Renal cortical epithelial cell (primary cell): Measurements from ENCODE around the gene RIMKLA. TPM values are rescaled to one million over a fixed set of nuclear protein-coding genes. Genes with fewer than 3 reads are reported as not detected.

ENCODE experiments used
- DNase-seq: peaks from one replicate; pipeline ENCODE4 v3.0.0-alpha.2; 2011; ENCODE audit warnings: low read depth
- total RNA-seq: library from RNA; depleted of rRNA; stranded (reverse); fragments of >200 nt; gene quantifications from 2 replicates; pipeline ENCODE4 v1.2.3, GENCODE V29; 2014

The RIMKLA gene
- total RNA-seq, 1 donor from 2014 or later = 1.0 TPM

DNA sequence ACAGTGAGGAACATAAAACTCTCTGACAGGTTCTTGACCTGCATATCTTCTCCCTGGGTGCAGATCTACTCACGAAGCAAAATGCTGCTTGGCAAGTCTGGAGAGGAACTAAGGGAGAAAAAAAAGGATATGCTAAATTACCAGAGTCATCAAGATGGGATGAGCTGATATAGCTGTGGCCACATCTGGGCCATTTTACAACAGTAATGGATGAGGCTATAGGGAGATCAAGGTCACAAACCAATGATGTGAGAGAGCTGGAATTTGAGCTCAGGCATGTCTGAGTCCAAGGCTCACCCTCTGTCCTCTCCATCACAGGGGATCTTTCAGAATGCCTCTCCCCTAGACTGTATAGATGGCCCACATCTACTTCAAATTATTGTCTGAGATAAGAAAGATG lies 49.0 kb downstream of the RIMKLA start:
- no peak for DNase-seq

DNA sequence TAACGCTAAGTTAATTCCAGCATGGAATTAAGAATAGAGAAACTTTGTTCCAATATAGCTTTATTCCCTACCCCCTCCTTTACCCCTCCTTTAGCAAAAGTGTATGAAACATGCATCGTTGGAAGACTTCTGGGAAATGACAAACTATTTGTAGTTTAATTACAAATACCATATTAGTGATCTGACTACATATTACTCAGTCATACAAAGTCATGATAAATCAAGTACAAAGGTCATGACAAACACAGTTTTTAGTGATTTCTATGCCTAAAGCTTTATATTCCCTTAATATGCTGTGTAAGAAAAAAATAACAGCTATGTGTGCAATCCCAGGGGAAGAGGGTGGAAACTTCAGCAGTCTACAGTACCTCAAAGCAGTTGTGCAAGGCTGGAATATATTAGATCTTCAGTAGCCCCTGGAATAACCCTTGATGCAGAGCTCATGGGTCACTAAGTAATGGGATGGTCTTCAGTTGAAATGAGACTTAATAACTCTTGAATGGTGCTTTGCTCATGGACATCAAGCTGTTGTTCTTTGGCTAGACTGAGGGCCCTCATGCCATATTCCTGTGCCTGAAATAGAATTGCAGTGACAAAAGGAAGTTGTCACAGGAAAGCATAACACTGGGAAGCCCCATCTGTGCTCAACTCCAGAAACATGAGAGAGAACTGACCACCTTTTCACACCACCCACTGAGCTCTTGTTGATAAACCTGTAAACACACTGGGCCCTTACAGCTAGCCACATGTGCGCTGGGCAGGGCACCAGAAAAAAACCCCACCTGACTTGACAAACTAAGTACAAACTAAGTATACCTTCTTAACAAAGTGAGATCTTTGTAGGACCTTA lies 49.9 kb downstream of the RIMKLA start:
- DNase-seq = no peak

DNA sequence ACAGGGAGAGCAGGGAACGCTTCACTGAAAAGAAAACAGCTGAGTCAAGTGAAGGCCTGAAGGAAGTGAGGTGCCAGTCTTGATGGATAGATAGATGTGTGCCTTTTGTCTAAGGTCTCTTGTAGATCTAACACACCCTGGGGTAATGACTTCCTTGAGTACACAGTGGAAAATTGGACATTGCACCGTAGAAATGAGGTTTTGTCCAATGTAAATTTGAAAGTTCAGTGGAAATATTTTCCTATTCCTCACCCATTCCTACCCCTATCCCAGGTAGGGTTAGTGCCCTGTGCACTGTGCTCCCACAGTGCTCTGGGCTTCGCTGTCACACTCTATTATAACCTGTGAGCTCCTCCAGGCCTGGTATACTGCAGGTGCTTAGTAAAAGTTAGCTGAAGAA lies 50.9 kb downstream of the RIMKLA start:
- no peak for DNase-seq

DNA sequence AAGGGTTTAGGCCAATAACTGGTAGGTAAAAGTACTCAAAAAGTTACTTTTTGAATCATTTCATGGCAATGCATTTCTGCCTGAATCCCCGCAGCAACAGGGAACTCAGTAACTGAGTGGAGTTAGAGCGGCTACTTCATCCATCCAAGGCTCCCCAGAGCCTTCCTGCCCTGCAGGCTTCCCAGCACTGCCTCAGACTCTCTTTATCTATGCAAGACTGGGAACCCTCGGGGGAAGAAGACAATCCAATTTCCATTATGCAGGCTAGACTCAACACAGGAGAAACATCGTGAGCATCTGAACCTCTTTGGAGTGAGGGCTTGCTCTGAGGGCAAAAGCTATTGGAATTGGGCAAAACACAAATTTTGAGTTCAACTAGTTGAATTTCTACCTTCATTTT lies 52.1 kb downstream of the RIMKLA start:
- no peak for DNase-seq

DNA sequence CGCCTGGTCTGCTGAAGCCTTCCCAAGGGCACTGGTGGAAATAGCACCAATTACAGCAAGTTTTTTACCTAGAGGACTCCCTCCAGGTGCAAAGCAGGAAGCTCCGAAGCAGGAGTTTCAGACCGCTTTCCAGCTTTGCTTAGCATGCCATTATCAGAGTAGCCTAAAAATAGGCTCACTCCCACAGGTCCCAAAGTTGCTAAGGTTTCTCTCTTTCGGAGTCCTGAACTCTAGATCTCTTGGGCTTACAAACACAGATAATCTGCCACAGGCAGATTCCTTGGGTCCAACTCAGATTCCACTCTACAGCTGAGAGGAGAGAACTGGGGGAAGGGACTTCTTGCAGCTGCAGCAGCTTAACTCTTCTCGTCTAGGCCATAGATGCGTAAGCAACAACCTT lies 52.8 kb downstream of the RIMKLA start:
- no peak for DNase-seq

DNA sequence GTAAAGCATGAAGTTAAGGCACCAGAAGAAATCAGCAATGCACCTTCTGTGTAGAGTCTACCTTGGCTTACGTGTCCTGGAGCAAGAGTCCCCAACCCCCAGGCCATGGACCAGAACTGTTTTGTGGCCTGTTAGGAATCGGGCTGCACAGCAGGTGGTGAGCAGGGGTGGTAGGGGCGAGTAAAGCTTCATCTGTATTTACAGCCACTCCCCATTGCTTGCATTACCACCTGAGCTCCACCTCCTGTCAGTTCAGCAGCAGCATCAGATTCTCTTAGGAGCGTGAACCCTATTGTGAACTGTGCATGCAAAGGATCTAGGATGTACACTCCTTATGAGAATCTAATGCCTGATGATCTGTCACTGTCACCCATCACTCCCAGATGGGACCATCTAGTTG lies 53.7 kb downstream of the RIMKLA start:
- no peak for DNase-seq

DNA sequence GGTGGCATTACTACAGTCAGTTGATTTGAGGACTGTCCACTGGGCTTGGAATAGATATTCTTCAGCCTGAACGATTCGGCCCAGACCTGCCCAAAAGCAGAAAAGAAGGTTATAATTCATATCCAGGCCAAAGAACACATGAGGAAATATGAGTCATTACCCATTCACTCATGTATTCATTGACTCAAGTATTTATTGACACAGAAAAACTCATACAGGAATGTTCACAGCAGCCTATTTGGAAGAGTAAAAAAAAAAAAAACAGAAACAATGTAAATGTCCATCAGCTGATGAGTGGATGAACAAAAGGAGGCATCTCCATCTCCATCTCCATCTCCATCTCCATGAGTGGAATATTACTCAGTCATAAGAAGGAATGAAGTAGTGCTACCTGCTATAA lies 59.3 kb downstream of the RIMKLA start:
- peak; percentile 80 for DNase-seq

DNA sequence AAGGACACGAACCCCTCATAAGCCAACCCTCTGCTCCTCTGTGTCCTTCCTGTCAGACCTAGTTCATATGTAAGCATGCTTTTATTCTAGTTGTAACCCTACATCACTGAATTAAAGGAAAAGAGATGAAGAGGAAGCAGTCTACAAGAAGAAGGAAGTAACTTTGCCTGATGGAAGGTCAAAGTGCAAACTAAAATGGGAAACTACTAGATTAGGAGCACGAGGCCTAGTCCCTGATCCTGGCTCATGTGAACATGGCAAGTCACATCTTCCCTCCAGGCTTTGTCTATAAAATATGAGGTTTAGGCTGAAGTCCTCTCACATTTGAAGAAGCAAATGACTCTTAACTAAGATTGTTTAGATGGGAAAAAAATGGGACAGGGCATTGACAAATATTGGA lies 62.1 kb downstream of the RIMKLA start:
- no peak for DNase-seq

DNA sequence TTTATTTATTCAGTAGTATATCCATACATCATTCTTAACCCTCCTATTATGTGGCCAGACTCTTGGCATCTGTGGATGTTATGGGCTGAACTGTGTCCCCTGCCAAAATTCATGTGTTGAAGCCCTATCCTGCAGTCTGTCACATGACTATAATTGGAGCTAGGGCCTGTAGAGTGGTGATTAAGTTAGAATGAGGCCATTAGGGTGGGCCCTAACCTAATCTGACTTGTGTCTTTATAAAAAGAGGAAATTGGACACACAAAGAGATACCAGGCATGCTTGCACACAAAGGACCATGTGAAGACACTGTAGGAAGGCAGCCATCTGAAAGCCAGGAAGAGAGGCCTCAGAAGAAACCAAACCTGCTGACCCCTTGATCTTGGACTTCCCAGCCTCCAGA lies 68.7 kb downstream of the RIMKLA start:
- no peak for DNase-seq

DNA sequence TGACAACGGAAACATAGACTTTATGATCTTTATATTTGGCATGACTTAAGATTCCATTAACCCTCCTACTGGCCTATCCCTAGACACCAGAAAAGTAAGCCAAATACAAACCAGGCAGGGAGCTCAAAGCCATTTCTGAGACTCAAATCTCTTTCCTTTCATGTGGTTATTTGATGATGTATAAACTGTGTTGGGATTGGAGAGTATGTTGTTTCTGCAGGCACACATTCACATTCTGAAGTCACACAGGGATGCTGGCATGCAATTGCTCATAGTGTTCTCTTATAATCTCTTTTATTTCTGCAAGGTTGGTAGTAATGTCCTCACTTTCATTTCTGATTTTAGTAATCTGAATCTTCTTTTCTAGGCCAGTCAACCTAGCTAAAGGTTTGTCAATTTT lies 69.5 kb downstream of the RIMKLA start:
- no peak for DNase-seq

DNA sequence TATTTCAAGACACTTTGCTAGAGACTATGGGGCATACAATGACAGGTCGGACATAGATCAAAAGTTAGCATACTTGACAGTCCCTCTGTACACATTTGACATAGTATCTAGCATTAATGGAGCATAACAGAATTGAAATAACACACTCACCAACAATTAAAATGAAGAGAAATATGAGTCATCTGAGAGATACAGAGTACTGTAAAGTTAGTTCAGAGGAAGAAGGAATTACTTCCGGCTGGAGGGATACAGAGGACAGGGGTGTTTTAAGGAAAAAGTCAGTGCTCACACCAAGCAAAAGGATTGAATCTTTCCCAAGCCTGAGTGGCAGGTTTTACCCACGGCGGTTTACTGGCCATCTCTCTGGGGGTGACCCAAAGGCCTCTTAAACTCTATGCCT lies 72.8 kb downstream of the RIMKLA start:
- DNase-seq = peak; percentile 13

DNA sequence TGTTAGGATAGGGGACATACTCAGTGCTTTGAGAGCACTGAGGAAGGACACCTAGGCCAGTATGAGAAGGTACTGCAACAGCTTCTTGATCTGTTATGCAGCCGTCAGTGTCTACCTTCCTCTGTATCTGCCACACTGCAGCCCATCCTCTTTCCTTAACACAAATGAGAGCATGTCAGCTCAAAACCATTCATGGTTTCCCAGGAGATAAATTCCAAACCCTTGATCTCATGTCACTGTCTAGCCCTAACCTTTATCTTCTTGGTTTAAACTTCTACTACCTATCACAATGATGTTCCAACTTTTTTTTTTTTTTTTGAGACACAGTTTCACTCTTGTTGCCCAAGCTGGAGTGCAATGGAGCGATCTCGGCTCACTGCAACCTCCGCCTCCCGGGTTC lies 73.8 kb downstream of the RIMKLA start:
- DNase-seq = peak; percentile 82

DNA sequence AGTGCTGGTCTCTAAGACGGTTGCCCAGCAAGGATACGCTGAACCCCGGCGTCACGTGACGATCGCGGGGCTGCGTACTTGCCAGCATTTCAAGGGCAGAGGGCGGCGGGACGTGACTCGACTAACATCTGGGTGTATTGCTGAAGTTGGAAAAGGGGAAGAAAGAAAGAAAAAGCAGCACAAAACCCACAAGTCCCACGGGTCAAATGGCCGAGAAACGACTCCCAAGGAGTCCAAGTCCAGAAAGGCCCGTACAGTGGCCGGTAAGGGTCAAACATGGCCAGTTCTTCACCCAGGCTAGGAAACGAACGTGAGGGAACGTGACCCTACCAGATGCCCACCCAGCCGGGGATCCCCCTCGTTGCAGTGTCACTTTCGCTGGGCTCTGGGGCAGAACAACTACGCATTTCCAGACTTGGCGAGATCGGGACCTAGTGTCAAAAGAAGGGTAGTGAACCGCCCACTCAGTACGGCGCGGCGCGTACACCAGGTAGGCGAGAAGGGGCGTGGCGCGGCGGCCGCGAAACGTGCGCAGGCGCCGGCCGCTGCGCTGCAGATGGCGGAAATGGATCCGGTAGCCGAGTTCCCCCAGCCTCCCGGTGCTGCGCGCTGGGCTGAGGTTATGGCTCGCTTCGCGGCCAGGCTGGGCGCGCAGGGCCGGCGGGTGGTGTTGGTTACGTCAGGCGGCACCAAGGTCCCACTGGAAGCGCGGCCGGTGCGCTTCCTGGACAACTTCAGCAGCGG lies 75.6 kb downstream of the RIMKLA start, which contains the start of the genes PPCS and ZMYND12:
Gene PPCS (plus strand): TSS at position 534 of the 744 bp plus-strand sequence. CDS start 23 bp downstream, at position 557.
Gene ZMYND12 (minus strand): TSS at position 13 of the 744 bp plus-strand sequence. CDS start 25 bp downstream, outside the sequence.
- DNase-seq = peak; percentile 64

DNA sequence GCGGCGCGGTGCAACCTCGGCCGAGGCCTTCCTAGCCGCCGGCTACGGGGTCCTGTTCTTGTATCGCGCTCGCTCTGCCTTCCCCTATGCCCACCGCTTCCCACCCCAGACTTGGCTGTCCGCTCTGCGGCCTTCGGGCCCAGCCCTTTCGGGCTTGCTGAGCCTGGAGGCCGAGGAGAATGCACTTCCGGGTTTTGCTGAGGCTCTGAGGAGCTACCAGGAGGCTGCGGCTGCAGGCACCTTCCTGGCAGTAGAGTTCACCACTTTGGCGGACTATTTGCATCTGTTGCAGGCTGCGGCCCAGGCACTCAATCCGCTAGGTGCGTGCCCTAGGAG lies 76.1 kb downstream of the RIMKLA start:
- DNase-seq = peak; percentile 55

DNA sequence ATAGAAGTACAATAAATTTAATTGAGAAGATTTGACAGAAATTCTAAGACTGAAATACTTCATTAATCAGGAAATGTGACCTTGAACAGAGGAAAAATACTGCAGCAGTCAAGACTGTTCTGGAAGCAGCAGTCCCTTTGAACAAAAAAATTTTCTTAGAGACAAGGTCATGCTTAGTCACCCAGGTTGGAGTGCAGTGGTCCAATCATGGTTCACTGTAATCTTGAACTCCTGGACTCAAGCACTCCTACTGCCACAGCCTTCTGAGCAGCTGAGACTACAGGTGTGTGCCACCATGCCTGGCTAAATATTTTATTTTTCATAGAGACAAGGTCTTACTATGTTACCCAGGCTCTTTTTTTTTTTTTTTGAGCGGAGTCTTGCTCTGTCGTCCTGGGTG lies 80.6 kb downstream of the RIMKLA start:
- no peak for DNase-seq

DNA sequence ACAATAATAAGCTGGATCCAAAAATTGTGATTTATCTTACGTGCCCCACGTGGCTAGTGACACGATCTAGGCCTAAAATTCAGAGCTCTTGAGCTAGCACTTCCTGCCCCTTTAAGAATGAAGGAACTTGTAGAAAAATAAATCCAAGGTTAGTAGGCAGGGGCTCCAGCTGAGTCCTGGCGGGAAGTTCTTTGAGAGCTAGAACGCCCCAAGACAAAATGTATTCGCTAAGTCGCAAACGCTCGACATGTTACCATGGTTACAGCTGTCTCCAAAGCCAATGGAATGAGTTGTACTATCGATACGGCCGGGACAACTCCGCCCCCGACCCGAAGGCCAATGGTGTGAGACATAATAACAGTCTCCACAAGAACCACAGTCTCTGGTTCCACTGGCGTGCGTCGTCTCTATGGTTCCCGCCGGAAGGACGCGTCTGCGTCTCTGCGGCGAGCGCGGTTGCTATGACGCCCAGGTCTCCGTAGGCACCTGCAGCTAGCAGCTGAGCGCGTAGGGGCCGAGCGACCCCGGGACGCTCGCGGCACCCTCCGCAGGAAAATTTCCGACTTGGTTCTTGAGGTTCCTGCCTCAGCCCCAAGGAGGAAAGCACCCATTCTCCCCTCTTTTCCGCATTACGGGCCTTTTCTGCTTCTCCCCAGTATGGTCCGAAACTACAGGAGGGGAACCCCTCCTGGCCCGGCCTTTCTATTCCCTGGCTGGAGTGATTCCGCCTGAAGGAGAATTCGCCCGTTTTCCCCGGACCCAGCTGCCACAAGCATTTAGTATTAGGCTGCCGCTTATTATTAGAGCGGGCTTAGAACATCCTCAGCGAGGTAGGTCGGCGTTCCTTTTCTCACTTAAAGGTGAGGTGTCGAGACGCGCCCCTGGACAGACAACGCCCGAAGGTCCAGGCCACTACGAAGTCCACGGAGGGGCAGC lies 82.5 kb downstream of the RIMKLA start, which contains the start of gene CCDC30:
Gene CCDC30 (plus strand): TSS at position 459 of the 936 bp plus-strand sequence. CDS start 17,266 bp downstream, outside the sequence.
- DNase-seq = peak; percentile 98

DNA sequence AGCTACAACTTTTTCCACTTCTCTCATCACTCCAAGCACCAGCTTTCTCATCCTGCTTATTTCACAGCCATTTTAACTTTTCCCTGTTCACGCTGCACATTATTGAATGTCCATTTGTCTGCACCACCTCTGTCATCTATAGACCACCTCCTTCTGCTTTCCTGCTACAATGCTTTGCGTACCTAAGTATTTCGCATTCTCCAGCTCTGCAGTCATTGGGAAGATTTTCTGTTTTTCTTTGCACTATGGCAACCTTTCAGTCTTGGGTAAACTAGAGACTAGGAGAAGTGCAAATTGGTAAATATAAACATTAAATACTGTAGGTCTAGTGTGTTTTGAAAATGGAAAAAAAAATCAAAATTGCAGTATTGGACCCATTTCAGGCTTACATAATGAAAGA lies 83.3 kb downstream of the RIMKLA start:
- peak; percentile 46 for DNase-seq

DNA sequence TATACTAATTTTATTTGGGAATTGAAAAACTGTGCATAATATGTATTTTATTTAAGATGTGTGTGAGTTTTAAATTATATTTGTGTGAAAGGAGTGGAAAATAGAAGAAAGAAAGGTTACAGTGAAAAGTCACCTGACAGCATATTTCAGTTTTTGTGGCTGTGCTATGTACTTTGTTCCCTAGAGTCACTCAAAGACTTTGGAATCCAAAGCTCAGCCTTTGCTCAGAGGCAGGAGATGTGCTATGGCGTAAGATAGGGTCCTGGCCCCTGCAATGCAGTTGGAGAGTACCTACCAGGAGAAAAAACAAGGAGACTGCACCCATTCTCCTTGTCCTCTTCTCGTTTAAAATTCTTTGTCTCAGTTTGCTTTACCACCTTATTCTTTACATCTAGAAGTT lies 85.4 kb downstream of the RIMKLA start:
- DNase-seq = no peak

DNA sequence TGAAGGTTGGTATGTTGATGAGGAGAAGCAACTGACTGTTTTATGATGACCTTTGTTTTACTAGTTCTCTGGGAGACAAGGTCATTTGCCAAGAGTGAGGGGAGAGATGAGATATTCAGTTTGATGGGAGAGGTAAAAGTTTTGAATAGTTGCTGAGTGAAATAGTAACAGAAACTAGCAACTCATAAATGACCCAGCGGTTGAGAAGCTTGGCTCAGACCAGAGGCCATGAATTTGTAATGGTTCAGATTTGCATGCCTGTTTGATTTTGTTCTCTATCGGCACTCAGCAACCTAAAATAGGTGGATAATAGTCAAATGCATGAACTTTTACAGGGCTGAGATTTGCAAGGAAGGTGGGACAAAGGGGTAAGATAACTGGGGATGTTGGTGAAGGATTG lies 89.1 kb downstream of the RIMKLA start:
- DNase-seq = no peak
